ENCODE measurements around the gene ALOX5. TPM values are rescaled to one million over a fixed set of nuclear protein-coding genes. Genes with fewer than 3 reads are reported as not detected.

Gene ALOX5
- total and polyA plus RNA-seq, 7 donors = 1.6 to 3.1 (median 2.0) TPM

GRCh38 chr10:45418849-45419675 lies 45.0 kb downstream of the ALOX5 start:
- 2 to 3% (median 2%) methylated on average over 57 to 60 of the region's 60 CpGs for WGBS, 3 donors
- peak; percentile 54 to 69 (median 67) for ATAC-seq
- peak; percentile 67 to 83 for DNase-seq
- Histone ChIP-seq H3K27ac (peak overlapping the region; percentile 43), H3K4me3 (peak overlapping the region; percentile 65), H3K9me3 (no peaks in the 10 kb centered on the region), H3K4me1 (peaks cover 17% of the 10 kb centered on the region), H3K36me3 (ENCODE audit: insufficient read depth in 1 of 2, low read depth in 1 of 2) (no peaks in the 10 kb centered on the region), H3K27me3 (ENCODE audit: insufficient read depth in 3 of 3, low read length in 2 of 3) (peaks cover 0 to 5% (median 0%) of the 10 kb centered on the region in 3 donors)
- intact Hi-C loops (cut with DNase I) = no loop called here
- TF ChIP-seq CTCF (IDR thresholded peaks at IDR 0.05) = no peak

- intact Hi-C loops (cut with DNase I) = no loop called here
- peaks cover 17% of the 10 kb centered on the region for H3K4me1 ChIP-seq
Observed at GRCh38 chr10:45419676-45420025, 45.6 kb downstream of the ALOX5 start.

GRCh38 chr10:45420453-45421192 lies 46.6 kb downstream of the ALOX5 start:
- intact Hi-C loops (cut with DNase I) = no loop called here
- DNase-seq (peak; percentile 83 to 94), ATAC-seq (peak; percentile 88 to 92 (median 90))
- no peaks in the 10 kb centered on the region for H3K36me3 ChIP-seq (ENCODE audit: insufficient read depth in 1 of 2, low read depth in 1 of 2)
- no peak for TF ChIP-seq CTCF (IDR thresholded peaks at IDR 0.05)
- H3K27ac ChIP-seq = peak overlapping the region; percentile 43
- H3K4me3 ChIP-seq = peak overlapping the region; percentile 65
- H3K27me3 ChIP-seq (ENCODE audit: insufficient read depth in 3 of 3, low read length in 2 of 3) = peaks cover 0 to 3% (median 0%) of the 10 kb centered on the region in 3 donors
- WGBS, 3 donors = 17 to 22% (median 20%) methylated on average over 16 of the region's 16 CpGs
- peaks cover 17% of the 10 kb centered on the region for H3K4me1 ChIP-seq
- H3K9me3 ChIP-seq = no peaks in the 10 kb centered on the region

More at GRCh38 chr10:45419676-45420025, 45.6 kb downstream of the ALOX5 start:
- Histone ChIP-seq H3K36me3 (ENCODE audit: insufficient read depth in 1 of 2, low read depth in 1 of 2) (no peaks in the 10 kb centered on the region), H3K27me3 (ENCODE audit: insufficient read depth in 3 of 3, low read length in 2 of 3) (peaks cover 0 to 5% (median 0%) of the 10 kb centered on the region in 3 donors), H3K9me3 (no peaks in the 10 kb centered on the region), H3K27ac (peak overlapping the region; percentile 43), H3K4me3 (peak overlapping the region; percentile 65)
- TF ChIP-seq CTCF (IDR thresholded peaks at IDR 0.05) = no peak
- DNase-seq (peak in 1 of 2 donors; percentile 69), ATAC-seq (peak; percentile 15 to 55 (median 32))
- WGBS, 3 donors = 10 to 20% (median 12%) methylated on average over 11 to 12 of the region's 12 CpGs

- Histone ChIP-seq H3K4me1 (peaks cover 17% of the 10 kb centered on the region), H3K36me3 (ENCODE audit: insufficient read depth in 1 of 2, low read depth in 1 of 2) (no peaks in the 10 kb centered on the region), H3K27ac (no peak overlapping the region), H3K27me3 (ENCODE audit: insufficient read depth in 3 of 3, low read length in 2 of 3) (no peaks in the 10 kb centered on the region), H3K4me3 (no peak overlapping the region), H3K9me3 (no peaks in the 10 kb centered on the region)
- intact Hi-C loops (cut with DNase I) = no loop called here
- ATAC-seq (no peak), DNase-seq (no peak)
- WGBS, 3 donors = 75 to 85% (median 80%) methylated on average over 7 of the region's 7 CpGs
- TF ChIP-seq CTCF (IDR thresholded peaks at IDR 0.05) = no peak
Observed at GRCh38 chr10:45421221-45422097, 47.4 kb downstream of the ALOX5 start.

All from psoas muscle (tissue), 8 donors.